PFSK-1 (cell line): ENCODE measurements around the gene VWCE.

Experiments
- FOXP2 ChIP-seq: optimal IDR thresholded peaks from 2 replicates; pipeline ENCODE3; 2011; ENCODE audit warnings: borderline replicate concordance, control low read depth, inconsistent platforms; ENCODE audit not compliant: insufficient read depth; ENCODE audit errors: extremely low read length, extremely low read depth
- POLR2AphosphoS5 ChIP-seq: IDR thresholded peaks from 2 replicates; pipeline ENCODE4 v1.6.1; 2012; ENCODE audit warnings: low read depth, mild to moderate bottlenecking, control low read depth, low read length, moderate library complexity
- SIN3A ChIP-seq: IDR thresholded peaks from 2 replicates; pipeline ENCODE4 v1.6.1; 2012; ENCODE audit warnings: mild to moderate bottlenecking, low read length, moderate library complexity, borderline replicate concordance; ENCODE audit not compliant: insufficient read depth
- TAF1 ChIP-seq: IDR thresholded peaks from 2 replicates; pipeline ENCODE4 v1.6.1; 2012; ENCODE audit warnings: low read length, control low read depth, borderline replicate concordance; ENCODE audit not compliant: insufficient read depth
- TF ChIP-seq, protein P1 (sequence below), 2 experiments: IDR thresholded peaks; 2 replicates each; pipeline versions ENCODE4 v1.6.1 to v1.8.0; 2011 to 2012; ENCODE audit warnings: low read depth in 2 of 2, low read length in 2 of 2, control low read depth in 1 of 2, inconsistent platforms in 1 of 2, mild to moderate bottlenecking in 1 of 2, moderate library complexity in 1 of 2; ENCODE audit not compliant: insufficient read depth in 1 of 2

Gene VWCE

DNA sequence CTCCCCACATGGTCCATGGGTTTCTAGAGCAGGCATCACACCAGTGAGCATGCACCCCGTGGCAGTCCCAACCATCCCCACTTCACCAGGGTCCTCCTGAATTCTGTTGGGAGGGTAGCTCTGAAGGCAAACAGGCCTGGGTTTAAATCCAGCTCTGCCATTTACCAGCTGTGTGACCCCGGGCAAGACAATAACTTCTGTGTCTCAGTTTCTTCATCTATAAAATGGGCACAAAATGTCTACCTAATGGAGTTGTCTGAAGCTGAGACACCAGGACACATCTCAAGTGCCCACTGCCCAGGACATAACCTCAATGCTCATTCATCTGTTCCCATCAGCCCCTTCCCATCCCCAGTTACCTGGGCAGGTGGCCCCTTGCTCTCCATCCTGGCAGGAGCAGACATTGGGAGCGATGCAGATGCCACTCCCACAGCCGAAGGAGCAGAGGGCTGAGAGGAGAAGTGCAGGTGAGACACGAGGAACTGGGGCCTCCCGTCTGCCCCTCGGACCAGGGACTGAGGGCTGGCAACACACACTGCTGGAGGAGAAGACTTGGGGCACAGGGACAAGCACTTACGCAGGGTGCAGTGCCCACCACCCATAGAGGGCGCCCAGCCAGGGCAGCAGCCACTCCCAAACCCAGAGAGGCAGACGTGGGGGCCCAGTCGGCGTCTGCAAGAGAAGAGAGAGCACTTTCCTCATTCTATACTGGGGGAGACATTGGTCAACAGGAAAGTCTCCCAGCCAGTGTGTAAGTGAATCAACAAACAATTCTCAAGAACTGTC lies 4.0 kb downstream of the VWCE start:
- TF ChIP-seq, protein P1, sequence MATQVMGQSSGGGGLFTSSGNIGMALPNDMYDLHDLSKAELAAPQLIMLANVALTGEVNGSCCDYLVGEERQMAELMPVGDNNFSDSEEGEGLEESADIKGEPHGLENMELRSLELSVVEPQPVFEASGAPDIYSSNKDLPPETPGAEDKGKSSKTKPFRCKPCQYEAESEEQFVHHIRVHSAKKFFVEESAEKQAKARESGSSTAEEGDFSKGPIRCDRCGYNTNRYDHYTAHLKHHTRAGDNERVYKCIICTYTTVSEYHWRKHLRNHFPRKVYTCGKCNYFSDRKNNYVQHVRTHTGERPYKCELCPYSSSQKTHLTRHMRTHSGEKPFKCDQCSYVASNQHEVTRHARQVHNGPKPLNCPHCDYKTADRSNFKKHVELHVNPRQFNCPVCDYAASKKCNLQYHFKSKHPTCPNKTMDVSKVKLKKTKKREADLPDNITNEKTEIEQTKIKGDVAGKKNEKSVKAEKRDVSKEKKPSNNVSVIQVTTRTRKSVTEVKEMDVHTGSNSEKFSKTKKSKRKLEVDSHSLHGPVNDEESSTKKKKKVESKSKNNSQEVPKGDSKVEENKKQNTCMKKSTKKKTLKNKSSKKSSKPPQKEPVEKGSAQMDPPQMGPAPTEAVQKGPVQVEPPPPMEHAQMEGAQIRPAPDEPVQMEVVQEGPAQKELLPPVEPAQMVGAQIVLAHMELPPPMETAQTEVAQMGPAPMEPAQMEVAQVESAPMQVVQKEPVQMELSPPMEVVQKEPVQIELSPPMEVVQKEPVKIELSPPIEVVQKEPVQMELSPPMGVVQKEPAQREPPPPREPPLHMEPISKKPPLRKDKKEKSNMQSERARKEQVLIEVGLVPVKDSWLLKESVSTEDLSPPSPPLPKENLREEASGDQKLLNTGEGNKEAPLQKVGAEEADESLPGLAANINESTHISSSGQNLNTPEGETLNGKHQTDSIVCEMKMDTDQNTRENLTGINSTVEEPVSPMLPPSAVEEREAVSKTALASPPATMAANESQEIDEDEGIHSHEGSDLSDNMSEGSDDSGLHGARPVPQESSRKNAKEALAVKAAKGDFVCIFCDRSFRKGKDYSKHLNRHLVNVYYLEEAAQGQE (IDR thresholded peaks at IDR 0.05; ENCODE audit: insufficient read depth in 1 of 2, low read depth in 2 of 2, low read length in 2 of 2), result no peak
- TF ChIP-seq SIN3A (no peak), POLR2AphosphoS5 (no peak), FOXP2 (no peak), TAF1 (no peak)

GRCh38 chr11:61287338-61287977 lies 7.7 kb downstream of the VWCE start:
- TF ChIP-seq POLR2AphosphoS5 (no peak), SIN3A (no peak), TAF1 (no peak), FOXP2 (no peak)
- TF ChIP-seq, protein P1 (IDR thresholded peaks at IDR 0.05; ENCODE audit: insufficient read depth in 1 of 2, low read depth in 2 of 2, low read length in 2 of 2), result no peak

DNA sequence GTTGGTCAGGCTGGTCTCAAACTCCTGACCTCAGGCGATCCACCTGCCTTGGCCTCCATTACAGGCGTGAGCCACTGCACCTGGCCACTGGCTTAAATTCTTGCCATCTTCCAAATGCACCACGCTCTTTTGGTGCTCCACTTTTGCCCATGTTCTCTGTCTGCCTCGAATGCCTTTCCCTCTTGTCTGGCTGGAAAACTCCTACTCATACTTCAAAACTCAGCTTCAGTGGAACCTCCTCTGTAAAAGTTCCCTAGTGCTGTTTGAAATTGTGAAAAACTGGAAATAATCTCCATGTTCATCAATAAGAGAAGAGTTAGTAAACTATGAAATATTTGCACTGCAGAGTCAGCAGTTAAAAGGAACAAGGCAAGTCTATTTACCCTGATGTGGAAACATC lies 11.5 kb downstream of the VWCE start:
- TF ChIP-seq TAF1, result no peak
- no peak for TF ChIP-seq POLR2AphosphoS5
- TF ChIP-seq SIN3A, result no peak
- TF ChIP-seq, protein P1 (IDR thresholded peaks at IDR 0.05; ENCODE audit: insufficient read depth in 1 of 2, low read depth in 2 of 2, low read length in 2 of 2), result no peak
- TF ChIP-seq FOXP2, result no peak

DNA sequence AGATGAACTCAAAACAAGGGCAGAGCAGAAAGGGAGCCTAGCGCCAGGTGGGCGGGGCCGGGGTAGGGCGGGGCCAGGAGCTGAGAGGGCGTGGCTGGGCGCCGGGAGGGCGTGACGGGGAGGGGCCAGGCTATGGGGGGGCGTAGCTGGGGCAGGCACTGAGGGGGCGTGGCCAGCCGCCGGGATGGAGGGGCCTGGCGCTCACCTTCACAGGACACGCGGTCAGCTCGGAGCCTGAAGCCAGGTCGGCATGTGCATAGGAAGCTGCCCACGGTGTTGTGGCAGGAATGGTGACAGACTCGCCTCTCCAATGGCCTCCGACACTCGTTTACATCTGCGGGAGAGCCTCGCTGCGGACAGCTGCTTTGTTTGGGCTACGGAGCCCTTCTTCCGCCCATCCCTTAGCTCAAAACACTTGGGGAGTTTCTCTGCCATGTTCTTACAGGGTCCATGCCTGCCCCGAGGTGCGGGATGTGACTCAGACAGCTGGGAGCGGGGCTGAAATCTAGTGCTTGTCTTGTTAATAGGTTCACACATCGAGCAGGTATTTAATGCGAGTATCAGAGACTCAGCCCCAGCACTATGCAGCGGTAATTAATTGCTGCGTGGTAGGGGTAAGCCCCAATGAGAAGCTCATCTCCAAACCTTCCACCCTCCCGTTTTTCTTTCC lies 13.4 kb downstream of the VWCE start:
- TF ChIP-seq POLR2AphosphoS5, result no peak
- TF ChIP-seq, protein P1 (IDR thresholded peaks at IDR 0.05; ENCODE audit: insufficient read depth in 1 of 2, low read depth in 2 of 2, low read length in 2 of 2), result no peak
- TF ChIP-seq FOXP2, result no peak
- TF ChIP-seq SIN3A, result no peak
- TF ChIP-seq TAF1, result no peak
